Endothelial cell of umbilical vein (primary cell): Measurements from ENCODE around the gene RTF2. TPM values are rescaled to one million over a fixed set of nuclear protein-coding genes. Genes with fewer than 3 reads are reported as not detected.

Experiments used
- BruUV-seq: library from RNA; stranded (reverse); fragments of 400-500 nt; replicated peaks from 2 replicates; lab custom pipeline; 2021; lab: Mats Ljungman, UMichigan
- CTCF ChIA-PET: fragments of 300-600, 350-600 bp; sonication (Branson Sonifier 250); formaldehyde crosslinking; loops from one replicate; lab custom pipeline; 2021; ENCODE audit warnings: antibody characterized with exemption, inconsistent platforms; lab: Charles Lee
- POLR2A ChIA-PET: fragments of 300-600, 350-600 bp; sonication (Branson Sonifier 250); formaldehyde crosslinking; loops from one replicate; lab custom pipeline; 2021; ENCODE audit warnings: antibody characterized with exemption, inconsistent platforms; lab: Charles Lee
- DNase-seq: peaks from one replicate; pipeline ENCODE4 v3.0.0-alpha.2; 2011; ENCODE audit warnings: low read depth, low spot score
- FAIRE-seq: peaks from 2 replicates; lab custom pipeline; 2011; peaks lifted over from hg19 to GRCh38; lab: Jason Lieb, UNC
- H2AFZ ChIP-seq: 2 replicates; pipeline ENCODE4 v1.6.0; 2012; ENCODE audit warnings: low read depth, low read length, control low read depth, inconsistent platforms
- H3K27ac ChIP-seq: 2 replicates; pipeline ENCODE4 v1.5.1; 2011; ENCODE audit warnings: low read depth, mild to moderate bottlenecking, control low read depth, low read length, moderate library complexity; ENCODE audit not compliant: insufficient read depth
- H3K27me3 ChIP-seq, 2 experiments: 2 replicates each; pipeline versions ENCODE4 v1.6.0 to v1.6.1; 2011; ENCODE audit warnings: low read length in 2 of 2, mixed read lengths in 1 of 2; ENCODE audit not compliant: control insufficient read depth in 2 of 2, insufficient read depth in 2 of 2
- H3K36me3 ChIP-seq, 2 experiments: 2 replicates in 1 of 2; 3 replicates in 1 of 2; pipeline ENCODE4 v1.5.1; 2011; ENCODE audit warnings: low read length in 2 of 2, mild to moderate bottlenecking in 1 of 2, moderate library complexity in 1 of 2; ENCODE audit not compliant: control insufficient read depth in 2 of 2, insufficient read depth in 2 of 2; ENCODE audit errors: extremely low read depth in 1 of 2
- H3K4me1 ChIP-seq: 3 replicates; pipeline ENCODE4 v1.5.1; 2011; ENCODE audit warnings: mild to moderate bottlenecking, low read length; ENCODE audit not compliant: control insufficient read depth, insufficient read depth; ENCODE audit errors: extremely low read depth
- H3K4me2 ChIP-seq: 2 replicates; pipeline ENCODE4 v1.6.1; 2011; ENCODE audit warnings: low read length, control low read depth, mixed read lengths; ENCODE audit not compliant: insufficient read depth
- H3K4me3 ChIP-seq, 3 experiments: fragments of 200-600 bp in 1 of 3; sonication (generic), shearing (Covaris generic) in 1 of 3; replicated peaks in 1 of 3; 2 replicates each; pipeline ENCODE4 v1.5.1; 2011 to 2016; ENCODE audit warnings: control low read depth in 3 of 3, low read length in 3 of 3, mild to moderate bottlenecking in 2 of 3, inconsistent platforms in 1 of 3, low read depth in 1 of 3, moderate library complexity in 1 of 3; ENCODE audit not compliant: insufficient read depth in 1 of 3
- H3K79me2 ChIP-seq: 2 replicates; pipeline ENCODE4 v1.6.0; 2012; ENCODE audit warnings: low read length, inconsistent platforms; ENCODE audit not compliant: control insufficient read depth, insufficient read depth
- H3K9ac ChIP-seq: replicated peaks from 2 replicates; pipeline ENCODE3; 2011; ENCODE audit warnings: low read length, control low read depth; ENCODE audit not compliant: insufficient read depth; ENCODE audit errors: extremely low read depth
- H3K9me1 ChIP-seq: replicated peaks from 3 replicates; pipeline ENCODE4 v1.6.0; 2011; ENCODE audit warnings: mild to moderate bottlenecking, low read length; ENCODE audit not compliant: control insufficient read depth, insufficient read depth; ENCODE audit errors: extremely low read depth
- H3K9me3 ChIP-seq: replicated peaks from 2 replicates; pipeline ENCODE4 v1.5.1; 2012; ENCODE audit warnings: low read length, inconsistent platforms; ENCODE audit not compliant: control insufficient read depth, insufficient read depth
- H4K20me1 ChIP-seq: replicated peaks from 2 replicates; pipeline ENCODE3; 2011; ENCODE audit warnings: mild to moderate bottlenecking, low read length; ENCODE audit not compliant: control insufficient read depth, insufficient read depth; ENCODE audit errors: extremely low read depth
- CTCF ChIP-seq, 2 donors: IDR thresholded peaks; 1 replicate in 1 of 2; 2 replicates in 1 of 2; pipeline ENCODE4 v1.5.1; 2011; ENCODE audit warnings: low read length in 2 of 2, mild to moderate bottlenecking in 2 of 2, moderate library complexity in 2 of 2, control low read depth in 1 of 2, inconsistent platforms in 1 of 2, low read depth in 1 of 2; ENCODE audit not compliant: insufficient read depth in 1 of 2; ENCODE audit errors: extremely low read depth in 1 of 2
- EZH2 ChIP-seq: IDR thresholded peaks from 2 replicates; pipeline ENCODE4 v1.6.1; 2012; ENCODE audit warnings: borderline replicate concordance, low read depth, mild to moderate bottlenecking, moderate library complexity, low read length, inconsistent platforms; ENCODE audit not compliant: severe bottlenecking
- FOS ChIP-seq: IDR thresholded peaks from 2 replicates; pipeline ENCODE4 v1.6.1; 2011; ENCODE audit warnings: mild to moderate bottlenecking, low read length, moderate library complexity, borderline replicate concordance; ENCODE audit not compliant: insufficient read depth
- GATA2 ChIP-seq: IDR thresholded peaks from 2 replicates; pipeline ENCODE4 v1.7.0; 2011; ENCODE audit warnings: low read depth, mild to moderate bottlenecking, moderate library complexity, mixed read lengths, low read length; ENCODE audit not compliant: insufficient read length, insufficient read depth
- JUN ChIP-seq: IDR thresholded peaks from 2 replicates; pipeline ENCODE4 v1.6.1; 2011; ENCODE audit warnings: borderline replicate concordance, low read depth; ENCODE audit not compliant: insufficient read length, insufficient read depth
- MAX ChIP-seq: IDR thresholded peaks from 2 replicates; pipeline ENCODE4 v1.6.1; 2011; ENCODE audit not compliant: insufficient read depth, insufficient read length
- MYC ChIP-seq: IDR thresholded peaks from one replicate; pipeline ENCODE4 v1.6.1; 2011; ENCODE audit warnings: mild to moderate bottlenecking, low read depth, low read length
- POLR2A ChIP-seq: IDR thresholded peaks from 2 replicates; pipeline ENCODE4 v1.6.1; 2012; ENCODE audit warnings: low read depth, mild to moderate bottlenecking, control low read depth, low read length
- POLR2AphosphoS5 ChIP-seq: IDR thresholded peaks from 2 replicates; pipeline ENCODE4 v1.6.1; 2012; ENCODE audit warnings: low read depth, mild to moderate bottlenecking, control low read depth, low read length, moderate library complexity; ENCODE audit not compliant: insufficient read depth
- dilution Hi-C: fragments of 300-500 bp; cut with MboI; formaldehyde crosslinking; loops from one replicate; pipeline ENCODE4 v1.15.0; 2019; ENCODE audit warnings: low sequenced_read_pairs; ENCODE audit not compliant: extremely low pct_ligation_motif_present
- intact Hi-C: fragments of 100-400 bp; cut with micrococcal nuclease; formaldehyde crosslinking; loops from one replicate; pipeline ENCODE4 v1.10.0; 2022
- polyA plus RNA-seq, 4 experiments: library from polyadenylated mRNA; depleted of rRNA in 3 of 4; stranded (reverse) in 3 of 4; unstranded in 1 of 4; fragments of >200 nt; gene quantifications; 2 replicates each; pipeline versions ENCODE4 v1.2.1 to v1.2.3, GENCODE V29; 2011 to 2012; ENCODE audit warnings: missing spikeins in 1 of 4
- small RNA-seq: library from RNA; depleted of rRNA; stranded (forward); fragments of <200 nt; gene quantifications from one replicate; pipeline ENCODE3, GENCODE V24; 2012; ENCODE audit warnings: low replicate concordance, low read depth; ENCODE audit not compliant: insufficient read depth, insufficient read length
- total RNA-seq: library from RNA; stranded (reverse); gene quantifications from 2 replicates; pipeline ENCODE4 v1.2.3, GENCODE V29; 2021

The RTF2 gene
- total and polyA plus RNA-seq, 2 donors (not counting 3 experiments of a cell fraction or from before 2014, with no cell fraction given): 68.8 to 84.7 TPM

GRCh38 chr20:56566621-56567020 lies 98.2 kb downstream of the RTF2 start:
- POLR2A ChIA-PET: no interaction called here
- FAIRE-seq: no peak
- intact Hi-C loops: no loop called here

More at GRCh38 chr20:56566621-56567020, 98.2 kb downstream of the RTF2 start:
- Histone ChIP-seq H4K20me1 (no peaks in the 10 kb centered on the region), H2AFZ (no peak overlapping the region), H3K9me3 (no peaks in the 10 kb centered on the region), H3K27me3 (no peaks in the 10 kb centered on the region), H3K36me3 (no peaks in the 10 kb centered on the region), H3K79me2 (no peaks in the 10 kb centered on the region), H3K9ac (no peak overlapping the region), H3K9me1 (no peaks in the 10 kb centered on the region), H3K27ac (no peak overlapping the region), H3K4me3 (no peak overlapping the region), H3K4me2 (no peak overlapping the region), H3K4me1 (no peaks in the 10 kb centered on the region)
- DNase-seq: no peak
- no peak for TF ChIP-seq GATA2
- TF ChIP-seq JUN: no peak
- TF ChIP-seq CTCF (IDR thresholded peaks at IDR 0.05; ENCODE audit: extremely low read depth in 1 of 2, insufficient read depth in 1 of 2, low read depth in 1 of 2, low read length in 2 of 2): no peak
- TF ChIP-seq MYC: no peak
- TF ChIP-seq POLR2A: no peak
- TF ChIP-seq POLR2AphosphoS5: no peak
- no peak for TF ChIP-seq FOS
- TF ChIP-seq MAX: no peak
- no peak for TF ChIP-seq EZH2
- BruUV-seq: no TSS peak
- dilution Hi-C loops: no loop called here
- CTCF ChIA-PET: interaction anchor here (1.6 to 2.3 kb wide), 2 partner anchors 12 to 16 kb away, joined by 4 to 9 read pairs; no protein-coding TSS in a partner anchor

Small RNAs within 50 kb of the gene (small RNA-seq; reads per million reads assigned to genes)
- not detected for gene RPL39P

Other genes with a start within 250 kb of the RTF2 start
- not detected in 2 replicates for gene MC3R, start 219.9 kb upstream of the RTF2 start, total RNA-seq
- not detected in 2 replicates for gene MC3R, start 219.9 kb upstream of the RTF2 start, polyA plus RNA-seq
- 37.6 and 44.5 TPM in 2 replicates for gene FAM210B, start 109.7 kb upstream of the RTF2 start, total RNA-seq
- 20.6 and 24.6 TPM in 2 replicates for gene FAM210B, start 109.7 kb upstream of the RTF2 start, polyA plus RNA-seq
- 56.9 and 57.6 TPM in 2 replicates for gene AURKA, start 76.4 kb upstream of the RTF2 start, total RNA-seq
- gene AURKA, start 76.4 kb upstream of the RTF2 start, polyA plus RNA-seq: 27.3 and 33.1 TPM in 2 replicates
- gene CSTF1, start 76.0 kb upstream of the RTF2 start, total RNA-seq: 32.9 and 39.6 TPM in 2 replicates
- gene CSTF1, start 76.0 kb upstream of the RTF2 start, polyA plus RNA-seq: 49.3 and 51.7 TPM in 2 replicates
- not detected in 2 replicates for gene CASS4, start 56.4 kb upstream of the RTF2 start, total RNA-seq
- gene CASS4, start 56.4 kb upstream of the RTF2 start, polyA plus RNA-seq: not detected in 2 replicates
- 0.49 TPM in 1 of 2 replicates, not detected in the other for gene FAM209A, start 56.1 kb downstream of the RTF2 start, total RNA-seq
- 0.13 and 0.37 TPM in 2 replicates for gene FAM209A, start 56.1 kb downstream of the RTF2 start, polyA plus RNA-seq
- gene FAM209B, start 64.6 kb downstream of the RTF2 start, total RNA-seq: not detected in 2 replicates
- gene FAM209B, start 64.6 kb downstream of the RTF2 start, polyA plus RNA-seq: 0.22 TPM in 1 of 2 replicates, not detected in the other
- gene TFAP2C, start 160.7 kb downstream of the RTF2 start, total RNA-seq: not detected in 2 replicates
- 0.06 TPM in 1 of 2 replicates, not detected in the other for gene TFAP2C, start 160.7 kb downstream of the RTF2 start, polyA plus RNA-seq